Medulla oblongata (tissue), 1 donor: ENCODE measurements around the gene NUAK2.

ENCODE experiments used
- DNase-seq: peaks from one replicate; pipeline ENCODE4 v3.0.0-alpha.2; 2015; ENCODE audit errors: extremely low spot score

The NUAK2 gene

GRCh38 chr1:205274041-205274691 lies 47.4 kb downstream of the NUAK2 start:
- DNase-seq = peak; percentile 8

DNA sequence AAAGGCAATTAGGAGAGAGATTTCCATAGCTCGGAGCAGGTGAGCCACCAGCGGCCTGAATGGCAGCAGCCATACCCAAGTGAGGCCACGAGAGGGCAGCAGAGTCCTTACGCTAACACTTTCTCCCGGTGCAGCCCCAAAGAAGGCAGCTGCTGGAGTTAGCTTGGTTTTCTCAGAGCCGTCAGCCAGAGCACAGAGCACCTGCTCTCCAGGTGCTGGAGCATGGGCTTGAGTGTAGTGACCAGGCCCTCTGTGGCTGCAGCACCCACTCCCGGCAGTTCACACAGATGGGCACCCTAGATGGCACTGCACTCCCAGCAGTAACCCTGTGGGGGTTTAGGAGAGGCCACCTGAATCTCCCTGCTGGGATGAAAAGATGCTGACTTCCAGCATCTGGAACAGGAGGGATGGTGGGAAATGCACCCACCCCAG lies 48.0 kb downstream of the NUAK2 start:
- peak; percentile 90 for DNase-seq

GRCh38 chr1:205272536-205272935 lies 49.0 kb downstream of the NUAK2 start:
- peak; percentile 4 for DNase-seq

GRCh38 chr1:205271745-205272144 lies 49.8 kb downstream of the NUAK2 start:
- no peak for DNase-seq

DNA sequence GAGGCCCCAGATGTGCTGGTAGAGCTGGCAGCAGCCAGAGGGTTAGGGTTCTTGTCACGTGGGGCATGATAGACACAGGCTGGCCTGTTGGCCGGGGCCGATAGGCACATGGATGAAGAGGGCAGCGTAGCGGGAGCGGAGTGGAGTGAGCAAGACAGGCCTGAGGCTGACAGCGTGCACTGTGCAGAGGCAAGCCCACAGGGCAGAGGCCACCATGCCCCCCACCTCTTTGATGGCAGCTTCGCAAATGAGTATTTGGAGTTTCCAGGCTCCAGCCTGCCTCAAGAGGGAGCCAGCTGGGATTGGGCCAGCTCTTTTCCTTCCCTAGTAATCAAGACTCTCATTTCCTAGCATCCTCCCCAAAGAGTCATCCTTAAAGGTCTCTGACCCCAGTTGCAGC lies 50.3 kb downstream of the NUAK2 start:
- no peak for DNase-seq

- peak; percentile 79 for DNase-seq
Observed at GRCh38 chr1:205270764-205271163, 50.8 kb downstream of the NUAK2 start.

- no peak for DNase-seq
Observed at GRCh38 chr1:205270271-205270670, 51.3 kb downstream of the NUAK2 start.

- DNase-seq = no peak
Observed at GRCh38 chr1:205269711-205270110, 51.8 kb downstream of the NUAK2 start.

DNA sequence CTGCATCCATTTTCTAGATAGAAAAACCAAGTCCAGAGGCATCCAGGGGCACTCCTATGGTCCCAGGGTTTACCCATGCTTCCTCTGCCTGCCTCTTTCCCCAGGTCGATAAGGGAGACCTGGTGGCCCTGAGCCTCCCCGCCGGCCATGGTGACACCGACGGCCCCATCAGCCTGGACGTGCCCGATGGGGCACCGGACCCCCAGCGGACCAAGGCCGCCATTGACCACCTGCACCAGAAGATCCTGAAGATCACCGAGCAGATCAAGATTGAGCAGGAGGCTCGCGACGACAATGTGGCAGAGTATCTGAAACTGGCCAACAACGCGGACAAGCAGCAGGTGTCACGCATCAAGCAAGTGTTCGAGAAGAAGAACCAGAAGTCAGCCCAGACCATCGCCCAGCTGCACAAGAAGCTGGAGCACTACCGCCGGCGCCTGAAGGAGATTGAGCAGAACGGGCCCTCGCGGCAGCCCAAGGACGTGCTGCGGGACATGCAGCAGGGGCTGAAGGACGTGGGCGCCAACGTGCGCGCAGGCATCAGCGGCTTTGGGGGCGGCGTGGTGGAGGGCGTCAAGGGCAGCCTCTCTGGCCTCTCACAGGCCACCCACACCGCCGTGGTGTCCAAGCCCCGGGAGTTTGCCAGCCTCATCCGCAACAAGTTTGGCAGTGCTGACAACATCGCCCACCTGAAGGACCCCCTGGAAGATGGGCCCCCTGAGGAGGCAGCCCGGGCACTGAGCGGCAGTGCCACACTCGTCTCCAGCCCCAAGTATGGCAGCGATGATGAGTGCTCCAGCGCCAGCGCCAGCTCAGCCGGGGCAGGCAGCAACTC lies 52.5 kb downstream of the NUAK2 start:
- no peak for DNase-seq

DNA sequence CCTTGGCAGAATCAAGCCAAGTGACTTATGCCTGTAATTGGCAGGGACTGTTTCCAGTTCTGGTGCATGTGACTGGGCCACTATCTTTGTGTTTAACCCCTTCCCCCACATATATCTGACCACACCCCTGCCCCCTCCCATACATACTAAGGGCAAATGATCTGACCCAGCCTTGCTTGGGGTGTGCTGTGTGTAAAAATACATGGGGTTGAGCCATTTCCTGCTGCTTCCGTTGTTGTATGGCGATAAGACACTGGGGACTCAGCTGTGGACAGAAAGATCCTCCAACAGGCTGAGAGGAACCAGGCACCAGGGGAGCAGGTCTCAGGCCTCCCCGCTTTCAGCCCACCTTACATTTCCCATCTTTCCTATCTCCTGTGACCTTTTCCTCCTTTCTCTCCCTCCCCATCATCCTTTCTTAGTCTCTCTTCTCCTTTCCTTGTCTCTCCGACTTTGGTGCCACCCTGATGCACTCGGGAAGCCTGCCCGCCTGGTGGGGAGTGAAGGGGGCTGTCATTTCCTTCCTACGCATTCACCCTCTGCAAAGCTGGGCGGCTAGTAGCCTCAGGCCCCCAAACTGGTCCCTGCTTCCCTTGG lies 54.1 kb downstream of the NUAK2 start:
- no peak for DNase-seq

DNA sequence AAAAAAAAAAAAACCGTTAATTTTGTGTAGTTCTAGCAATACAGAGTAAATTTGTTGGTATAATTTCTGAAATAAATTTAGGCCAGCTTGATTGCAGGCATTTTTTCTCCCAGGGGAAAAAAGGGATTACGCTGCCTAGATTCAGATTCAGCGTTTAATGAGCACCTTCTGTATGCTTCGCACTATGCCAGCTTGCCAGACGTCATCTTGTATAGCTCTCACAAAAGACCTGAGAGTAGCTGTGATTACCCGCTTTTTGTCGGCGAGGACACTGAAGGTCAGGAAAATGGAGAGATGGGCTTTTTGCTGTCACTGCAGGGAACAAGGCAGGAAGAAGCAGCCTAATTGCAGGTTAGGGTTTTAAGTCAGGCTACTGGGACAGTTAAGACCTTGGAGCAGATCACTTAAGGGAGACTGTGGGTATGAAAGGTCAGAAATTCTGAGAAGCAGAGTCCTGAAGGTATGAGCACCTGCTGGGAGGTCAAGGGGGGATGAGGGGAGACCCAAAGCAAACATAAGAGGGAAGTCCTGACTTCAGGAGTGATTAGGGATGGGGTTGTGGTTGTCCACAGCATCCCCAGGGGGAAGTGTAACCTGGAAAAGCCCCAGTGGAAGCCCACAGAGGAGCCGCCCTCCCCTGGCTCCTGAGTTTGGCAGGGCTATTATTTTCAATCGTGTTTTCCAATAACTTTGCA lies 54.8 kb downstream of the NUAK2 start:
- DNase-seq = no peak

DNA sequence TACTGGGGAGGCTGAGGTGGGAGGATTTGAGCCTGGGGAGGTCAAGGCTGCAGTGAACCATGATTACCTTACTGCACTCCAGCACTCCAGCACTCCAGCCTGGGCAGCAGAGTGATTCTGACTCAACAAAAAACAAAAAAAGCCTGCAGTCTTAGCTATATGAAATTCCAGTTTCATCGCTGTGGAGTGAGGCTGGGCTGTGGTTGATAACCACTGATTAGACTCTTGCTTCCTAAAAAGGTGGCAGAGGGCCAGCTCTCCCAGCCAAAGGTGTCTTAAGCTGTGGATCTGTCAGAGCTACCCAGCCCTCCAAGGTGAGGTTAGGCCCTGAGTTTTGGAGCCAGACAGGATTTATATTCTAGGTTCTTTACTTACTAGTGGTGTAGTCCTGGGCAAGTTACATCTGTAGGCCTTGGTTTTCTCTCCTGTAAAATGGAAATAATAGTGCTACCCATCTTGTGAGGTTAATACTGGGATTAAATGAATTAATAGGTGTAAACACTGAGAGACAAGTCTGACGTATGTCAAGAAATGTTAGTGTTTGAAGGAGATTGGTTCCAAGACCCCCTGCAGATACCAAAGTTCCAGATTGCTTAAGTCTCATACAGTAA lies 57.9 kb downstream of the NUAK2 start:
- DNase-seq = no peak

- DNase-seq = no peak
Observed at GRCh38 chr1:205262731-205263171, 58.8 kb downstream of the NUAK2 start.

DNA sequence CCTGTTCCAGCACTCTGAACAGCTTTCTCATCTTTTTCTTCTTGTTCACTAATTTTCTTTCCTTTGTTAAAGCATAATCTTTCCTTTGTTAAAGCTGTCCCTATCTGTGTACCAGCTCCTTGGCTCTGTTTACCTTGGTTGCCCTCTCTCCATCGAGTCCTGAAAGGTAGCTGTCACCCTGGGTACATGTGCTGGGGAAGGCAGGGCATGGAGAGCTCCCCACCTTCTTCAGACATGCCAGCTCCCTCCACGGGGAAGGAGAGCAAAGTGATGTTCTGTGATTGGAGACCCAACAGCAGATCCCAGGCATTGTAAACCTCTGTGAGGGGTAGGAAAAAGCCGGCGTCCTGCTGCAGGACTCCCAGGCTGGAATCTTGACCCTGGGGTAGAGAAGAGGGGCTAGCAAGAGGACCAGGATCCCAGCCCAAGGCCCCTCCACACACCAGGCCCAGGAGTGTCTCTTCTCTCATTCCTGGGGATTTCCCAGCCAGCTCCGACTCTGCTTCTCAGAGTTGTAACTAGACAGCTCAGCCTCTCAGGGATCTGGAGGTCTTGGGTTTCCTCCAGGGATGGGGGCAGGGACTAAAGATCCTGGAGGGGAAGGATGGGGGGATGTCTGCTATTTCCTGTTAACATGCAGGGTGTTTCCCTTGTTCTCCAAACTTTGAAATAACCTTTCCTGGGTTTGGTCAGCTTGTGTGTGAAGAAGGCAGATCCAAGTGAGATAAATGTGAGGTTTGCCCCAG lies 59.4 kb downstream of the NUAK2 start:
- no peak for DNase-seq

- DNase-seq = no peak
Observed at GRCh38 chr1:205260948-205261732, 60.4 kb downstream of the NUAK2 start.

- DNase-seq = no peak
Observed at GRCh38 chr1:205259998-205260397, 61.5 kb downstream of the NUAK2 start.

GRCh38 chr1:205259324-205259832 lies 62.2 kb downstream of the NUAK2 start:
- DNase-seq = no peak

- DNase-seq = peak; percentile 86
Observed at GRCh38 chr1:205258719-205259118, 62.8 kb downstream of the NUAK2 start.

DNA sequence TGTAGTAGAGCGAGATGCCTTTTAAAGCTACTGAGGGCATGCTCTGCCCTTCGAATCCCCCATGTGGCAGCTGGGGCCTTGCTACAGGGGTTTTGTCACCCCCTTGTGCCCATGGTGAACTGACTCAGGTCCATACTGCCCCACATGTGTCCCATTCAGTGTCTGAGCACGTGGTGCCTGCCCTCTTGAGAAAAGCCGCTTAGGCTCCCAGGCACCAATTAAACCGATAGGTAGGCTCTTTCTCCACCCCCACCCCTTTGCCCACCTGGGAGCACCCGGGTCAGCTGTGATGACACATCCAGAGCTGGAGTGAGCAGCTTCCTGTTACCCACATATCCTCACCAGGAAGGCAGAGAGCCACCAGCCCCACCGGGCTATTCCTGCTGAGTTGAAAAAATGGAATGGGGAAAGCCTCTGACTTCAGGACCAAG lies 63.3 kb downstream of the NUAK2 start:
- no peak for DNase-seq

DNA sequence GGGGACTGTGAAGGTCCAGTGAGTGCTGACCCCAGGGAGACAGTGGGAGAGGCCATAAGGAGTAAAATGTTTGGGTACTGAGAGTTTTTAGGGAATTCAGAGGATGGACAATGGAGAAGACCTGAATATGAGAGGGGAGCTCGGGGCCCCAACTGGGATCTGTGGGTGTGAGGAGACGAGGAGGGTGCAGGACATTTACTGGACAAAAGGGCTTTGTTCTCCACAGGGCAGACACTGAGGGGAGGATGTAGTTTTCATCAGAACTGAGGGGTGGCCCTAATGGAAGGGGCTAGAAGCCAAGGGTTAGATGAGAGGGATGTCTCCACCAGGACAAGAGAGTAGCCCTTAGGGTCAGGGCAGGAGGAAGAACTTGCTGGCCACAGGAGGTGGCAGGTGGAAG lies 63.8 kb downstream of the NUAK2 start:
- DNase-seq = peak; percentile 67
